ENCODE measurements around the gene DPP7. TPM values are rescaled to one million over a fixed set of nuclear protein-coding genes. Genes with fewer than 3 reads are reported as not detected.

The DPP7 gene
- polyA plus RNA-seq, 2 donors, result 90.4 to 129 TPM

GRCh38 chr9:137158625-137159024 lies 44.1 kb upstream of the DPP7 start:
- Histone ChIP-seq H3K27ac (ENCODE audit: low read depth in 2 of 2, low read length in 1 of 2) (no peak overlapping the region), H3K4me1 (ENCODE audit: control insufficient read depth in 2 of 2, insufficient read depth in 2 of 2, low read length in 1 of 2) (peaks cover 2 to 11% of the 10 kb centered on the region in 2 donors), H3K9me3 (ENCODE audit: control insufficient read depth in 2 of 2, insufficient read depth in 1 of 2, low read depth in 1 of 2, low read length in 1 of 2) (peaks cover 0 to 3% of the 10 kb centered on the region in 2 donors), H3K27me3 (ENCODE audit: control insufficient read depth in 1 of 2, insufficient read depth in 2 of 2, low read length in 2 of 2) (peaks cover 0 to 29% of the 10 kb centered on the region in 2 donors), H3K36me3 (ENCODE audit: control insufficient read depth in 2 of 2, insufficient read depth in 2 of 2, low read length in 1 of 2) (no peaks in the 10 kb centered on the region), H3K4me3 (ENCODE audit: low read depth in 1 of 2, low read length in 2 of 2) (no peak overlapping the region)
- WGBS, 2 donors, result 30 to 32% methylated on average over 4 of the region's 4 CpGs

GRCh38 chr9:137157618-137158415 lies 43.3 kb upstream of the DPP7 start:
- Histone ChIP-seq H3K36me3 (ENCODE audit: control insufficient read depth in 2 of 2, insufficient read depth in 2 of 2, low read length in 1 of 2) (no peaks in the 10 kb centered on the region), H3K9me3 (ENCODE audit: control insufficient read depth in 2 of 2, insufficient read depth in 1 of 2, low read depth in 1 of 2, low read length in 1 of 2) (peaks cover 0 to 7% of the 10 kb centered on the region in 2 donors), H3K27ac (ENCODE audit: low read depth in 2 of 2, low read length in 1 of 2) (no peak overlapping the region), H3K27me3 (ENCODE audit: control insufficient read depth in 1 of 2, insufficient read depth in 2 of 2, low read length in 2 of 2) (peaks cover 0 to 26% of the 10 kb centered on the region in 2 donors), H3K4me3 (ENCODE audit: low read depth in 1 of 2, low read length in 2 of 2) (no peak overlapping the region), H3K4me1 (ENCODE audit: control insufficient read depth in 2 of 2, insufficient read depth in 2 of 2, low read length in 1 of 2) (peaks cover 2 to 7% of the 10 kb centered on the region in 2 donors)
- 58 to 64% methylated on average over 19 of the region's 19 CpGs for WGBS, 2 donors

- H3K36me3 ChIP-seq (ENCODE audit: control insufficient read depth in 2 of 2, insufficient read depth in 2 of 2, low read length in 1 of 2), result no peaks in the 10 kb centered on the region
- 3 to 5% methylated on average over 64 to 65 of the region's 65 CpGs for WGBS, 2 donors
- peaks cover 0 to 22% of the 10 kb centered on the region in 2 donors for H3K27me3 ChIP-seq (ENCODE audit: control insufficient read depth in 1 of 2, insufficient read depth in 2 of 2, low read length in 2 of 2)
- H3K9me3 ChIP-seq (ENCODE audit: control insufficient read depth in 2 of 2, insufficient read depth in 1 of 2, low read depth in 1 of 2, low read length in 1 of 2), result peaks cover 0 to 7% of the 10 kb centered on the region in 2 donors
- peaks cover 0 to 7% of the 10 kb centered on the region in 2 donors for H3K4me1 ChIP-seq (ENCODE audit: control insufficient read depth in 2 of 2, insufficient read depth in 2 of 2, low read length in 1 of 2)
- H3K27ac ChIP-seq (ENCODE audit: low read depth in 2 of 2, low read length in 1 of 2), result no peak overlapping the region
- H3K4me3 ChIP-seq (ENCODE audit: low read depth in 1 of 2, low read length in 2 of 2), result no peak overlapping the region
Measured at GRCh38 chr9:137156567-137157375, 42.2 kb upstream of the DPP7 start.

GRCh38 chr9:137152844-137153405 lies 38.4 kb upstream of the DPP7 start:
- Histone ChIP-seq H3K4me1 (ENCODE audit: control insufficient read depth in 2 of 2, insufficient read depth in 2 of 2, low read length in 1 of 2) (peaks cover 0 to 7% of the 10 kb centered on the region in 2 donors), H3K27ac (ENCODE audit: low read depth in 2 of 2, low read length in 1 of 2) (no peak overlapping the region), H3K4me3 (ENCODE audit: low read depth in 1 of 2, low read length in 2 of 2) (no peak overlapping the region), H3K27me3 (ENCODE audit: control insufficient read depth in 1 of 2, insufficient read depth in 2 of 2, low read length in 2 of 2) (peaks cover 0 to 11% of the 10 kb centered on the region in 2 donors), H3K9me3 (ENCODE audit: control insufficient read depth in 2 of 2, insufficient read depth in 1 of 2, low read depth in 1 of 2, low read length in 1 of 2) (peaks cover 0 to 7% of the 10 kb centered on the region in 2 donors), H3K36me3 (ENCODE audit: control insufficient read depth in 2 of 2, insufficient read depth in 2 of 2, low read length in 1 of 2) (no peaks in the 10 kb centered on the region)
- WGBS, 2 donors, result 91% methylated on average over 7 of the region's 7 CpGs

GRCh38 chr9:137150617-137151457 lies 36.3 kb upstream of the DPP7 start:
- Histone ChIP-seq H3K4me3 (ENCODE audit: low read depth in 1 of 2, low read length in 2 of 2) (no peak overlapping the region), H3K27ac (ENCODE audit: low read depth in 2 of 2, low read length in 1 of 2) (no peak overlapping the region), H3K4me1 (ENCODE audit: control insufficient read depth in 2 of 2, insufficient read depth in 2 of 2, low read length in 1 of 2) (peaks cover 0 to 5% of the 10 kb centered on the region in 2 donors), H3K36me3 (ENCODE audit: control insufficient read depth in 2 of 2, insufficient read depth in 2 of 2, low read length in 1 of 2) (no peaks in the 10 kb centered on the region), H3K9me3 (ENCODE audit: control insufficient read depth in 2 of 2, insufficient read depth in 1 of 2, low read depth in 1 of 2, low read length in 1 of 2) (peaks cover 0 to 6% of the 10 kb centered on the region in 2 donors), H3K27me3 (ENCODE audit: control insufficient read depth in 1 of 2, insufficient read depth in 2 of 2, low read length in 2 of 2) (peaks cover 0 to 4% of the 10 kb centered on the region in 2 donors)
- 23 to 36% methylated on average over 34 of the region's 34 CpGs for WGBS, 2 donors

- 51 to 57% methylated on average over 20 of the region's 20 CpGs for WGBS, 2 donors
- Histone ChIP-seq H3K9me3 (ENCODE audit: control insufficient read depth in 2 of 2, insufficient read depth in 1 of 2, low read depth in 1 of 2, low read length in 1 of 2) (peaks cover 0 to 6% of the 10 kb centered on the region in 2 donors), H3K4me3 (ENCODE audit: low read depth in 1 of 2, low read length in 2 of 2) (no peak overlapping the region), H3K4me1 (ENCODE audit: control insufficient read depth in 2 of 2, insufficient read depth in 2 of 2, low read length in 1 of 2) (peaks cover 0 to 5% of the 10 kb centered on the region in 2 donors), H3K36me3 (ENCODE audit: control insufficient read depth in 2 of 2, insufficient read depth in 2 of 2, low read length in 1 of 2) (no peaks in the 10 kb centered on the region), H3K27me3 (ENCODE audit: control insufficient read depth in 1 of 2, insufficient read depth in 2 of 2, low read length in 2 of 2) (peaks cover 0 to 2% of the 10 kb centered on the region in 2 donors), H3K27ac (ENCODE audit: low read depth in 2 of 2, low read length in 1 of 2) (no peak overlapping the region)
Measured at GRCh38 chr9:137149942-137150616, 35.5 kb upstream of the DPP7 start.

DNA sequence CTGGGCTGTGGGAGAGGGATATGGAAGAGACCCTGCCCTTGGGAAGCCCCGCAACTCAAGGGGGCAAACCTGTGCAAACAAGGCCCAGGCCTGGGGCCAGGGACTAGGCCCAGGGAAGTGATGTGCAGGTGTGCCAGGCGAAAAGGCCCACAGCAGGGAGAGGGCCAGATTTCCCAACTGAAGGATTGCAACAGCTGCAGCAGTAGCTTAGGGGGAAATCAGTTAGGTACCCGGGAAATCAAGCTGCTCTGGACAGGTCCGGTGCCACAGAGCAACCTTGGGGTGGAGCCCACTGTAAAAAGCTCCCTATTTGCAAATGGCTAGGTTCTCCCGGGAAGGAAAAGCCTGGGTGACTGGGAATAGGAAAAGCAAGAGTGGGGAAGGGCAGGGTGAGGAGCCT lies 34.8 kb upstream of the DPP7 start:
- peaks cover 0 to 5% of the 10 kb centered on the region in 2 donors for H3K4me1 ChIP-seq (ENCODE audit: control insufficient read depth in 2 of 2, insufficient read depth in 2 of 2, low read length in 1 of 2)
- H3K36me3 ChIP-seq (ENCODE audit: control insufficient read depth in 2 of 2, insufficient read depth in 2 of 2, low read length in 1 of 2), result no peaks in the 10 kb centered on the region
- 73 to 80% methylated on average over 5 of the region's 5 CpGs for WGBS, 2 donors
- peaks cover 0 to 6% of the 10 kb centered on the region in 2 donors for H3K9me3 ChIP-seq (ENCODE audit: control insufficient read depth in 2 of 2, insufficient read depth in 1 of 2, low read depth in 1 of 2, low read length in 1 of 2)
- H3K27ac ChIP-seq (ENCODE audit: low read depth in 2 of 2, low read length in 1 of 2), result no peak overlapping the region
- H3K27me3 ChIP-seq (ENCODE audit: control insufficient read depth in 1 of 2, insufficient read depth in 2 of 2, low read length in 2 of 2), result peaks cover 0 to 2% of the 10 kb centered on the region in 2 donors
- H3K4me3 ChIP-seq (ENCODE audit: low read depth in 1 of 2, low read length in 2 of 2), result no peak overlapping the region

GRCh38 chr9:137148661-137149060 lies 34.1 kb upstream of the DPP7 start:
- no peak overlapping the region for H3K4me3 ChIP-seq (ENCODE audit: low read depth in 1 of 2, low read length in 2 of 2)
- peaks cover 0 to 5% of the 10 kb centered on the region in 2 donors for H3K4me1 ChIP-seq (ENCODE audit: control insufficient read depth in 2 of 2, insufficient read depth in 2 of 2, low read length in 1 of 2)
- H3K9me3 ChIP-seq (ENCODE audit: control insufficient read depth in 2 of 2, insufficient read depth in 1 of 2, low read depth in 1 of 2, low read length in 1 of 2), result peaks cover 0 to 6% of the 10 kb centered on the region in 2 donors
- no peak overlapping the region for H3K27ac ChIP-seq (ENCODE audit: low read depth in 2 of 2, low read length in 1 of 2)
- no peaks in the 10 kb centered on the region for H3K36me3 ChIP-seq (ENCODE audit: control insufficient read depth in 2 of 2, insufficient read depth in 2 of 2, low read length in 1 of 2)
- peaks cover 0 to 2% of the 10 kb centered on the region in 2 donors for H3K27me3 ChIP-seq (ENCODE audit: control insufficient read depth in 1 of 2, insufficient read depth in 2 of 2, low read length in 2 of 2)
- 83 to 89% methylated on average over 15 to 19 of the region's 19 CpGs for WGBS, 2 donors
